Fibroblast of skin of abdomen (primary cell): ENCODE measurements around the gene LSP1.

Source experiments
- DNase-seq: peaks from one replicate; pipeline ENCODE4 v3.0.0-alpha.2; 2013

LSP1 gene

DNA sequence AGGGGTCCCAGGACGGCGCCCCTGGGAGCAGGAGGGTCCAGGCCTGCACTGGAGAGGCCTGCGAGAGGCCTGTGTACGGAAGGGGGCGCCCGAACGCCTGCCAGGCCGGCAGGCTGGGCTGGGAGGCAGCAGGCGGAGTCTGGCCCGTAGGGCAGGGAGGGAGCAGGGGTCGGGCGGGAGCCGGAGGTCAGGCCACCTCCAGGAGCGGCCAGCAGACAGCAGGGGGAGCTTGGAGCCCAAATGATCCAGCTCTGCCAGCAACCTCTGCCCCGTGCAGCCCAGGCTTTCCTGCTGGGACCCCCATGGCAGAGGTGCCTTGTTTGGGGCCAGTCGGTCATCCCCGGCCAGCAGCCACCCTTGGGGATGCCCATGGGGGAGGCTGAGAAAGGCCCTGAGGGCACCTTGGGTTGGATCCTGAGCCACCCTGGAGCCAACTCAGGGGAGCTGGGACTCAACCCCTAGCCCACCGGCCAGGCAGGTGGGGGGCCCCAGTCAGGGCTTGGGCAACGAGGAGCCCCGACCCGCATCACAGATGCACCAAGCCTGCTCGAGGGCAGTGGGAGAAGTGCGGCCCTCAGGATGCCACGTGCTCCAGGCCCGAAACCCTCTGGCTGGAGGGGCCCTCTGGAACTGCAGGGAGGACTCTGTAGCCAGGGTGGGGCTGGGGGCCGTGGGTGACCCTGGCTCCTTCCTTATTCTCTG, 27.7 kb upstream of the LSP1 start:
- DNase-seq = no peak

- no peak for DNase-seq
Measured at GRCh38 chr11:1825785-1826451, 27.0 kb upstream of the LSP1 start.

DNA sequence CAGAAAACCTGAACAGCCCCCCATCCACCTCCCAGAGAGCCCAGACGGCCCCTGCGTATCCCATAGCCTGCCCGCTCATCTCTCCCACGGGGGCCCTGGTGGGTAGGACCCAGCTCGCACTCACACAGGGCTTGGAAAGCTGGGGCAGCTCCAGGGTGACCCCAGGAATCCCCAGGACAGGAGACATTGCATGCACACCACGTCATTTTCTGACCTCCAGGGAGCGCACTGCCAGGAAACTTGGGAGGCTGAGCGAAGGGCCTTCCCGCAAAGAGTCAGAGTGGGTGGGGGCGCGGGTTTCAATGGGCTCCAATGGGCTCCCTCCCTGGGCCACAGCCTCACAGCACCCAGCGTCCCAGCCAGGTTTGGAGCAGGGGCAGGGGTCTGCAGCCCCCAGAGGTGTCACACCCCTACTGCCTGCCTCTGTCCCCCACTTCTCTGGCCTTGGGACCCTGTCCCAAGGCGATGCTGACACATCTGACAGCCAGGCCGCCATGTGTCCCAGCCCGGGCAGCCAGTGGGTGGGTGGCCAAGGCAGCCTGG, 26.3 kb upstream of the LSP1 start:
- peak; percentile 46 for DNase-seq

- peak; percentile 71 for DNase-seq
Measured at GRCh38 chr11:1827095-1827813, 25.6 kb upstream of the LSP1 start.

DNA sequence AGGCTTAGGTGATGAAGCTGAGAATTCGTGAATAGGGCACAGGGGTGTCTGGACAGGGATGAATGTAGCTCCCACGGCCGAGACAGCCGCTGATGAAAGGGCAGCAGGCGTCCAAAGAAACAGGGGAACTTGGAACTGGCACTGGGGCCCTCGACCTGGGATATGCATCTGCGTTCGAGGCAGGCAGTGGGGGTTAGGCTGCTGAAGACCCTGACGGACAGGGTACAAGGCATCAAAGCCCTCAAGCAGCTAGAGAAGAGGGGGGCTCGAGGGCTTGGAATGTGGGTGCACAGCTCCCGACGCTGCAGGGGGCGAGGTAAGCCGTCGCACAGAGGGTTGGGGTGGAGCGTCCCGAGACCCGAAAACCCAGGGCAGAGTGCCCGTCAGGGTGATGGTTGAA, 25.0 kb upstream of the LSP1 start:
- no peak for DNase-seq

- no peak for DNase-seq
Measured at GRCh38 chr11:1828542-1828941, 24.3 kb upstream of the LSP1 start.

- DNase-seq = peak; percentile 31
Measured at GRCh38 chr11:1829039-1829820, 23.7 kb upstream of the LSP1 start.

DNA sequence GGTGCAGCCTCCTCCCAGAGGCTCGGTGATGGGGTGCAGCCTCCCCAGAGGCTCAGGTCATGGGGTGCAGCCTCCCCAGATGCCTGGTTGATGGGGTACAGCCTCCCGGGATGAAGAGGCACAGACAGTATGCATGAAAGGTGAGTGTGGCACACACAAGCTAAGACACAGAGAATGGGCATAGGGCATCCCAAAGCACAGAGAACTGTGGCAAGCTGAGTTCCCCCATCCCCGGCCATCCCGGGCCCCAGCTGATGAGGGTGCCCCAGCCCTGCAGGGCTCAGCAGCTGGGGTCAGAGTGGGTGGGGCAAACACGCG, 22.9 kb upstream of the LSP1 start:
- DNase-seq = no peak

DNA sequence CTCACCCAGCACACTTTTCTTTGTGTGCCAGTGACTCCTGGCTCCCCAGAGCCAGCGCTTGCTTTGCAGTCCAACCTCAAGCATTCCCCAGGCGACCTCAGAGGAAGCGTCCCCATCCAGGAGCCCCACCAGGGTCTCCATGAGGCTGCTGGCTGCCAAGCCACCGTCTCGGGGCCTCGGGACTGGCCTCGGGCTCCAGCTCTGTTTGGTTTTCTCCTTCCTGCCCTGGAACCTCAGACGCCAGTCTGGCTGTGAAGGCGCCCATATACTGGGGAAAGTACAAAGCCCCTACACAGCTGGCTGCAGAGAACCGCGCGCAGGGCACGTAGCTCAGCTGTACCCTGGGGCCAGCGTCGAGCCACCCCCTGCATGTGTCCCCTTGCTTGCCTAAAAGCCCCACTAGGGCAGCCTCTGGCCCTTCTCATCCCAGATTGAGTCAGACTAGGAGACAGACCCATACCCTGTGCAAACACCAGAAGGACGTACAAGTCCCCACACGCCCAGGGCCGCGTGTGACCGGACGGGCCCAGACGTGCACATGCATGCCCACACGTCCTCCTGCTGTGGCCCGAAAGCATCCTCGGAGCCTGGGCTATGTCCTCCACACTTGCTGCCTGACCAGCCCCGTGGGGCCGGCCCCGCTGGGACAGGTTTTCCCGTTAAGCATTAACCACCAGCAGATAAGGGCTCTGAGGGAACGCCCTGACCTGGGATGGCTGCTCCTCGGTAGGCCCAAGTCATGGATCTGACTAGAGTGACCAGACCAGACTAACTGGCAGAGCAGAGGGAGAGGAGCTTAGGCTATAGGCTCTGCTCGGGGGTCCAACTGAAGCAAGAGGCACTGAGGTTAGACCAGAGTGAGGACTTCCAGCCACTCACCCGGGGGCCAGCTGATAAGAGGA, 22.3 kb upstream of the LSP1 start:
- no peak for DNase-seq

DNA sequence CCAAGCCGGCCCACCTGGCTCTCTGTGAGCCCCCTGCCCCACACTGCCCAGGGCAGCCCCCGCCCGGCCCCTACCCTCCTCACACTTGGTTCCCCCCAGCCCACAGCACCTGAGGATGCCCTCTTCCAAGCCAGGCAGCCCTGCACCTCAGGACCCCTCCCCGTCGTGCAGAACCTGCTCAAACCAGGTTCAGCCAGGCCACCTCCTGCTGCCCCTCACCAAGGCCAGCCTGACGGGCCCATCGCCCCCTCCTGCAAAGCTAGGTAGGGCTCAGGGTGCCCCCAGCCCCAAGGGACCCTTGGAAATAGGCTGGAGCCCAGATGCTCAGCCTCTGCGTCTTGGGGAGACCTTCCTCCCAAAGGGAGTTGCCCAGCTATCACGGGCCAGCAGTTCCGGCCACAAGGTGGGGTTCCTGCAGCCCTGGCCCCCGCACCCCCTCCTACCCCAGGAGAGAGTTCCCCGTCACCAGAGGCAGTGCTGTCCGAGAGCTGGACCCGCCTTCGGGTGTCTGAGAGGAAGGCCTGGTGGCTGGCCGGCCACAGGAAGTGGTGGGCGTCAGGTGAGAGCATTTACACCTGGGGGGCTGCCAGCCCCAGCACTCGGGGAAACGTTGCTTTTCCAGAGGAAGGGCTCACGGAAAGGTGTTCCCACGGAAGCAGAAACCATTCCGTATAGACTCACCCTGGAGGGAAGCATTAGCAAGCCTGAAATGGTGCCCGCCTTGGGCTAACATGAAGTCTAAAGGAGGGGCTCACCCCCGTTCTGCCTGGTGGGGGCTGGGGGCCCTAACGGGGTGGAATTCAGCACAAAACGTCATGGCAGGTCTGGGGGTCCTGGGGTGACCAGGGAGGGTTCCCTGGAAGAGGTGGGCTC, 21.3 kb upstream of the LSP1 start:
- DNase-seq = no peak

- peak; percentile 12 for DNase-seq
Measured at GRCh38 chr11:1832211-1832919, 20.5 kb upstream of the LSP1 start.

GRCh38 chr11:1832920-1833295, 20.0 kb upstream of the LSP1 start:
- DNase-seq = no peak

DNA sequence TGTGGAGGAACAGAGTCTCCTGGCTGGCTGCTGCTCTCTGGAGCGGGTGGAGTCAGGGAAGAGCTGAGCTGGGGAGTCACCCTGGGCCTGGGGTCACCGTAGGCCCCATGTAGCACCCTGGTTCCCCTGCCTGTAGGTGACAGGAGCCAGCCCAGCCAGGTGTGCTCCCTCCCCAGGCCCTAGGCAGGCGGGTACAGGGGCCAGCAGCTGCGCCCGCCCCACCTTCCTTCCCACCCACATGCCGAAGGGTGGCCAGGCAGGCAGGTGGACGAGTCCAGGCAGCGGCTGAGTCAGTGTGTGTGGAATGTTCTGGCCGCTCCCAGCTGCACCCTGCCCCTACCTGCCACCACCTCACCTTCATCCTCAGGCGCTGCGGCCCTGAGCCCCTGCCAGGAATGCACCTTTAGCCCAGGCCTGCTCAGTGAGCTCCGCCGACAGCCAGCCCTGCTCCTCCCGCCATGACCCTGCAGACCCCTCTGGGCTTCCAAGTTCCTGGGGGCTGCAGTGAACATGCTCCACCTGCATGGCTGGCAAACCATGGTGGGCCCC, 18.7 kb upstream of the LSP1 start:
- DNase-seq = no peak

DNA sequence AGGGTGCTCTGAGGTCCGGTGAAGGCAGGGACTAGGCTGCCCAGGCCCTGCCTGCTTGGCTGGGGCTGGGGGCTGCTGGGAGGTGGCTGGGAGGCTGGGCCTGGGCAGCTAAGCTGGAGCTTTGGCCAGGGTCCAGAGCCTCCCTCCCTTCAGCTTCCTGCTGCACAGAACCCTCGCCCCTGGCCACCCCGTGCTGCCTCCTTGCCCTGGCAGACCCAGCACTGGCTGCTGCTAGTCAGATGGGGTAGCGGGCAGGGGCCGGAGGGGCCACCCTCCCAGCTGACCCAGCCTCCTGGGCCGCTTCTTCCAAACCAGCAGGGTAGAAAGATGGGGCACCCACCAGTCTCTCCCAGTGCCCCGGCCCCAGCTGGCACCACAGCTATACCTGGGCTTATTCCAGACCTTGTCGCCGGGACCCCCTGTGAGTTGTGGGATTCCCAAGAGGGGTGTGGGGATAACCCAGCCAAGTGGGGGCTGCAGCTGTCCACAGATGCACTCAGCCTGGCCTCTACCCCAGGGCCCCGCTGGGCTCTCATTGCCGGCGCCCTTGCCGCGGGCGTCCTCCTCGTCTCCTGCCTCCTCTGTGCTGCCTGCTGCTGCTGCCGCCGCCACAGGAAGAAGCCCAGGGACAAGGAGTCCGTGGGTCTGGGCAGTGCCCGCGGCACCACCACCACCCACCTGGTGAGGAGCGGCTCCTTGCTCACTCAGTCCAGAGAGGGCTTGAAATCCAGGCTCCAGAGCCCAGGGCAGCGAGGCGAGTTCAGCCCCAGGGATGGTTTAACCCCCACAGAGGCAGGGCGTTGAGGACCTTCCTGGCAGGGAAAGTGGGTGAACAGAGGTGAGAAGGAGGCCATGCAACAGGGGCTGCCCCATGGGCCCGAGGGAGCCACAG, 17.9 kb upstream of the LSP1 start, which contains the start of gene SYT8:
Gene SYT8 (plus strand): TSS at position 212 of the 892 bp plus-strand sequence. CDS start 116 bp downstream, at position 328.
- no peak for DNase-seq

DNA sequence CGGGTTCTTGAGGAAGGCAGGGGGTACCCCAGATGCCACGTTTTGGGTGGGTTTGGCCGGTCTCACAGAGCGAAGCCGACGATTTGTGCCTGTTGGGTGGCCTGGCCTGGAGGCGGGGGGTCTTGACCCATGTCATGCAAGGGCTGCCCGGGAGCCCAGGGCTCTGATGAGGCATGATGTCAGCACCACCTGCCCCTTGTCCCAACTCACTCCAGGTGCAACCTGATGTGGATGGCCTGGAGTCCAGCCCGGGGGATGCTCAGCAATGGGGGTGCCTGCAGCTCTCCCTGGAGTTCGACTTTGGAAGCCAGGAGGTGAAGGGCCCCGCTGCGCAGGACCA, 17.2 kb upstream of the LSP1 start:
- no peak for DNase-seq

DNA sequence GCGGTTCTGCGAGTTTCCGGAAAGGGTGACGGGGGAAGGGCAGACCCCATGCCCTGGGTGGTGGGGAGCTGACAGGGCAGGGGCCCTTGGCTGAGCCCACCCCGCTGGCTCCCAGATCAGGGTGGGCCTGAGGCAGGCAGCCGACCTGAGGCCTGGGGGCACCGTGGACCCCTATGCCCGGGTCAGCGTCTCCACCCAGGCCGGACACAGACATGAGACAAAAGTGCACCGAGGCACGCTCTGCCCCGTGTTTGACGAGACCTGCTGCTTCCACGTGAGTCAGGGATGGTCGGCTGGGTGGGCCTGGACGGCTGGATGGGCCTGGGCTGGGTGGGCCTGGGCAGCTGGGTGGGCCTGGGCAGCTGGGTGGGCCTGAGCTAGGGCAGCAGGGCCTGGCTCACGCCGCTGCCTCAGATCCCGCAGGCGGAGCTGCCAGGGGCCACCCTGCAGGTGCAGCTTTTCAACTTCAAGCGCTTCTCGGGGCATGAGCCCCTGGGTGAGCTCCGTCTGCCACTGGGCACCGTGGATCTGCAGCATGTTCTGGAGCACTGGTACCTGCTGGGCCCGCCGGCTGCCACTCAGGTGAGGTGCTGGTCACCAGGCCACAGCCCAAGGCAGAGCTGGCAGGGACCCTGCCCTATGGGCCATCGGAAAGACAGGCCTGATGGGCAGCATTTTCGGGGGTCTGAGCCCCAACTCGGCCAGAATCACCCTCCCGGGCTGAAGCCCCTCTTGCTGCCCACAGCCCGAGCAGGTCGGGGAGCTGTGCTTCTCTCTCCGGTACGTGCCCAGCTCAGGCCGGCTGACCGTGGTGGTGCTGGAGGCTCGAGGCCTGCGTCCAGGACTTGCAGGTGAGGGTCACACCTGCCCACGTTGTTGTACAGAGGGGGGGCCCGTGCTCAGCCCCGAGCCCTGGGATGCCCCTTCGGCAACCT, 16.6 kb upstream of the LSP1 start:
- DNase-seq = no peak
